Measurements from ENCODE around the gene CSTF3. TPM values are rescaled to one million over a fixed set of nuclear protein-coding genes. Genes with fewer than 3 reads are reported as not detected.

The CSTF3 gene
- total and polyA plus RNA-seq, 9 of the 15 experiments (the other 6 are each of a cell fraction or from before 2014, with no cell fraction given), result 37.0 to 111 (median 61.0) TPM

GRCh38 chr11:33194455-33194854 is 33.2 kb upstream of the CSTF3 start (continued):
- TF ChIP-seq, protein P1, sequence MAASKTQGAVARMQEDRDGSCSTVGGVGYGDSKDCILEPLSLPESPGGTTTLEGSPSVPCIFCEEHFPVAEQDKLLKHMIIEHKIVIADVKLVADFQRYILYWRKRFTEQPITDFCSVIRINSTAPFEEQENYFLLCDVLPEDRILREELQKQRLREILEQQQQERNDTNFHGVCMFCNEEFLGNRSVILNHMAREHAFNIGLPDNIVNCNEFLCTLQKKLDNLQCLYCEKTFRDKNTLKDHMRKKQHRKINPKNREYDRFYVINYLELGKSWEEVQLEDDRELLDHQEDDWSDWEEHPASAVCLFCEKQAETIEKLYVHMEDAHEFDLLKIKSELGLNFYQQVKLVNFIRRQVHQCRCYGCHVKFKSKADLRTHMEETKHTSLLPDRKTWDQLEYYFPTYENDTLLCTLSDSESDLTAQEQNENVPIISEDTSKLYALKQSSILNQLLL (CRISPR knock-in tag; IDR thresholded peaks at IDR 0.05; ENCODE audit: borderline replicate concordance), result no peak
- no peak for TF ChIP-seq ZKSCAN8 (CRISPR knock-in tag; IDR thresholded peaks at IDR 0.05)
- TF ChIP-seq FOXA1 (IDR thresholded peaks at IDR 0.05; ENCODE audit: borderline replicate concordance), result no peak
- TF ChIP-seq SRSF7 (optimal IDR thresholded peaks at IDR 0.05; ENCODE audit: low read depth, low read length), result no peak
- TF ChIP-seq JUNB (CRISPR knock-in tag; conservative IDR thresholded peaks at IDR 0.05), result no peak
- TF ChIP-seq TAF7 (tag; IDR thresholded peaks at IDR 0.05), result 0 out of 2 replicates have a peak, but pooled peaks have one; percentile 29
- TF ChIP-seq HNRNPUL1 (IDR thresholded peaks at IDR 0.05; ENCODE audit: low read length), result no peak
- no peak for TF ChIP-seq ZNF780A (CRISPR knock-in tag; IDR thresholded peaks at IDR 0.05)
- no peak for TF ChIP-seq SAFB (IDR thresholded peaks at IDR 0.05; ENCODE audit: borderline replicate concordance, low read depth, low read length)
- no peak for TF ChIP-seq CREB1 (IDR thresholded peaks at IDR 0.05)
- TF ChIP-seq CREB1 (CRISPR knock-in tag; IDR thresholded peaks at IDR 0.05), result no peak
- no peak for TF ChIP-seq TRIM28 (IDR thresholded peaks at IDR 0.05)
- peak; percentile 84 for TF ChIP-seq DDX20 (tag; IDR thresholded peaks at IDR 0.05; ENCODE audit: low read depth)
- TF ChIP-seq RBM34 (IDR thresholded peaks at IDR 0.05; ENCODE audit: borderline replicate concordance, insufficient read depth, low read length), result no peak
- no peak for TF ChIP-seq DNMT1 (IDR thresholded peaks at IDR 0.05)
- TF ChIP-seq TFAM (CRISPR knock-in tag; conservative IDR thresholded peaks at IDR 0.05), result no peak
- TF ChIP-seq ZNF592 (IDR thresholded peaks at IDR 0.05), result 0 out of 2 replicates have a peak, but pooled peaks have one; percentile 31
- no peak for TF ChIP-seq RBBP5 (IDR thresholded peaks at IDR 0.05; ENCODE audit: borderline replicate concordance, insufficient read depth, low read length, poor library complexity, severe bottlenecking)
- peak; percentile 55; the same call in 1 of the 2 replicates for TF ChIP-seq TEAD2 (tag; IDR thresholded peaks at IDR 0.05)
- TF ChIP-seq SMAD1 (IDR thresholded peaks at IDR 0.05; ENCODE audit: low read depth, low read length, partially characterized antibody), result no peak
- TF ChIP-seq ESRRA (IDR thresholded peaks at IDR 0.05; ENCODE audit: borderline replicate concordance, low read depth), result no peak
- no peak for TF ChIP-seq NR2C1 (IDR thresholded peaks at IDR 0.05)
- TF ChIP-seq NR2C1 (tag; IDR thresholded peaks at IDR 0.05), result peak; percentile 43; the same call in 1 of the 2 replicates
- TF ChIP-seq SPI1 (IDR thresholded peaks at IDR 0.05; ENCODE audit: borderline replicate concordance, low read depth, low read length), result no peak
- no peak for TF ChIP-seq ZNF232 (CRISPR knock-in tag; IDR thresholded peaks at IDR 0.05)
